H1 (cell line): ENCODE data around the gene FCF1. TPM values are rescaled to one million over a fixed set of nuclear protein-coding genes. Genes with fewer than 3 reads are reported as not detected.

ENCODE experiments used
- CTCF ChIA-PET: fragments of 300-600 bp; sonication (Branson Sonifier 250); formaldehyde crosslinking; loops from one replicate; lab custom pipeline; 2021; ENCODE audit not compliant: partially characterized antibody; lab: Charles Lee
- POLR2A ChIA-PET: fragments of 300-600 bp; sonication (Branson Sonifier 250); formaldehyde crosslinking; loops from one replicate; lab custom pipeline; 2021; ENCODE audit warnings: inconsistent platforms; ENCODE audit not compliant: partially characterized antibody; lab: Charles Lee
- DNase-seq, 2 experiments: peaks; one replicate each; pipeline versions ENCODE4 v3.0.0 to v3.0.0-alpha.2; 2010 to 2022; ENCODE audit warnings: low spot score in 2 of 2, low read depth in 1 of 2, mixed read lengths in 1 of 2
- FAIRE-seq: peaks from 2 replicates; lab custom pipeline; 2011; peaks lifted over from hg19 to GRCh38; lab: Jason Lieb, UNC
- H2AFZ ChIP-seq: 2 replicates; pipeline ENCODE4 v1.8.1; 2012; ENCODE audit warnings: low read length, inconsistent platforms
- H2AK5ac ChIP-seq: 2 replicates; pipeline ENCODE4 v1.6.1; 2013; ENCODE audit warnings: low read depth, low read length
- H2BK120ac ChIP-seq: replicated peaks from 2 replicates; pipeline ENCODE3; 2013; ENCODE audit warnings: low read depth, low read length, inconsistent platforms
- H2BK12ac ChIP-seq: 2 replicates; pipeline ENCODE4 v1.6.1; 2013; ENCODE audit warnings: low read depth, low read length
- H2BK15ac ChIP-seq: 2 replicates; pipeline ENCODE4 v1.6.1; 2013; ENCODE audit warnings: low read length
- H2BK20ac ChIP-seq: 2 replicates; pipeline ENCODE4 v1.6.1; 2013; ENCODE audit warnings: low read length
- H2BK5ac ChIP-seq: 2 replicates; pipeline ENCODE4 v1.6.1; 2013; ENCODE audit warnings: low read depth, low read length
- H3K14ac ChIP-seq: 2 replicates; pipeline ENCODE4 v1.6.1; 2013; ENCODE audit warnings: inconsistent platforms; ENCODE audit not compliant: insufficient read length
- H3K18ac ChIP-seq: 2 replicates; pipeline ENCODE4 v1.6.1; 2013; ENCODE audit warnings: low read length; ENCODE audit errors: extremely low read depth
- H3K23ac ChIP-seq: 2 replicates; pipeline ENCODE4 v1.6.1; 2013; ENCODE audit warnings: inconsistent platforms; ENCODE audit not compliant: insufficient read length
- H3K23me2 ChIP-seq: 2 replicates; pipeline ENCODE4 v1.6.1; 2013; ENCODE audit warnings: low read depth, low read length
- H3K27ac ChIP-seq: 2 replicates; pipeline ENCODE4 v1.6.1; 2011; ENCODE audit warnings: low read depth, low read length, inconsistent platforms
- H3K27me3 ChIP-seq, 4 experiments: replicated peaks in 1 of 4; 1 replicate in 1 of 4; 2 replicates in 3 of 4; pipeline versions ENCODE4 v1.6.1 to v1.8.1; 2011 to 2013; ENCODE audit warnings: low read length in 3 of 4, mild to moderate bottlenecking in 3 of 4, inconsistent platforms in 2 of 4, mixed read lengths in 2 of 4, moderate library complexity in 1 of 4; ENCODE audit not compliant: control insufficient read depth in 3 of 4, insufficient read depth in 3 of 4; ENCODE audit errors: extremely low read depth in 1 of 4
- H3K36me3 ChIP-seq, 4 experiments: 2 replicates each; pipeline versions ENCODE4 v1.6.1 to v1.8.1; 2011 to 2013; ENCODE audit warnings: mild to moderate bottlenecking in 4 of 4, low read length in 3 of 4, moderate library complexity in 2 of 4, control low read depth in 1 of 4, inconsistent platforms in 1 of 4; ENCODE audit not compliant: insufficient read depth in 4 of 4, control insufficient read depth in 2 of 4
- H3K4ac ChIP-seq: replicated peaks from 2 replicates; pipeline ENCODE3; 2013; ENCODE audit warnings: low read length, low read depth, mixed read lengths, inconsistent platforms; ENCODE audit not compliant: insufficient read length
- H3K4me1 ChIP-seq, 4 experiments: replicated peaks in 1 of 4; 1 replicate in 1 of 4; 2 replicates in 3 of 4; pipeline versions ENCODE4 v1.6.1 to v1.8.1; 2011 to 2013; ENCODE audit warnings: low read length in 3 of 4, inconsistent platforms in 2 of 4, mixed read lengths in 1 of 4; ENCODE audit not compliant: insufficient read depth in 4 of 4, control insufficient read depth in 3 of 4
- H3K4me2 ChIP-seq, 2 experiments: 2 replicates each; pipeline versions ENCODE4 v1.6.1 to v1.8.1; 2011 to 2013; ENCODE audit warnings: low read depth in 2 of 2, low read length in 2 of 2, control low read depth in 1 of 2, inconsistent platforms in 1 of 2, mild to moderate bottlenecking in 1 of 2; ENCODE audit not compliant: insufficient read depth in 1 of 2
- H3K4me3 ChIP-seq, 4 experiments: fragments of 200-600, 300-600 bp in 1 of 4; sonication (generic), shearing (Covaris generic), sonication (Bioruptor Twin) in 1 of 4; 2 replicates each; pipeline versions ENCODE4 v1.5.1 to v1.8.1; 2011 to 2016; ENCODE audit warnings: low read length in 4 of 4, low read depth in 3 of 4, control low read depth in 2 of 4, inconsistent platforms in 2 of 4, mild to moderate bottlenecking in 2 of 4, mixed read lengths in 1 of 4, moderate library complexity in 1 of 4; ENCODE audit not compliant: insufficient read depth in 2 of 4; ENCODE audit errors: extremely low read depth in 1 of 4
- H3K56ac ChIP-seq: replicated peaks from 2 replicates; pipeline ENCODE3; 2013; ENCODE audit warnings: low read depth, mild to moderate bottlenecking, mixed read lengths, low read length, inconsistent platforms; ENCODE audit not compliant: insufficient read length
- H3K79me1 ChIP-seq: 2 replicates; pipeline ENCODE4 v1.6.1; 2013; ENCODE audit warnings: low read depth, low read length, control low read depth
- H3K79me2 ChIP-seq, 2 experiments: 2 replicates each; pipeline versions ENCODE4 v1.6.1 to v1.8.1; 2012 to 2013; ENCODE audit warnings: low read length in 2 of 2, mild to moderate bottlenecking in 2 of 2, inconsistent platforms in 1 of 2; ENCODE audit not compliant: insufficient read depth in 2 of 2, control insufficient read depth in 1 of 2
- H3K9ac ChIP-seq, 4 experiments: replicated peaks in 1 of 4; 1 replicate in 1 of 4; 2 replicates in 3 of 4; pipeline versions ENCODE4 v1.6.1 to v1.8.1; 2011 to 2013; ENCODE audit warnings: low read depth in 3 of 4, low read length in 3 of 4, control low read depth in 2 of 4, mild to moderate bottlenecking in 2 of 4, moderate library complexity in 2 of 4, inconsistent platforms in 1 of 4; ENCODE audit errors: extremely low read depth in 1 of 4
- H3K9me3 ChIP-seq, 2 experiments: 2 replicates each; pipeline versions ENCODE4 v1.6.1 to v1.8.1; 2012 to 2013; ENCODE audit warnings: mild to moderate bottlenecking in 2 of 2, moderate library complexity in 2 of 2, control low read depth in 1 of 2, inconsistent platforms in 1 of 2, low read depth in 1 of 2, low read length in 1 of 2, mixed read lengths in 1 of 2; ENCODE audit not compliant: insufficient read depth in 2 of 2
- H4K20me1 ChIP-seq, 2 experiments: replicated peaks in 1 of 2; 2 replicates each; pipeline versions ENCODE3 to v1.8.1; 2011 to 2013; ENCODE audit warnings: inconsistent platforms in 2 of 2, low read length in 2 of 2, mild to moderate bottlenecking in 1 of 2; ENCODE audit not compliant: insufficient read depth in 2 of 2, control insufficient read depth in 1 of 2
- H4K5ac ChIP-seq: 2 replicates; pipeline ENCODE4 v1.6.1; 2013; ENCODE audit warnings: low read length, low read depth, mixed read lengths, inconsistent platforms; ENCODE audit not compliant: insufficient read length
- H4K8ac ChIP-seq: 2 replicates; pipeline ENCODE4 v1.8.0; 2013; ENCODE audit warnings: mild to moderate bottlenecking, moderate library complexity, low read length, inconsistent platforms; ENCODE audit not compliant: insufficient read depth; ENCODE audit errors: extremely low read depth
- H4K91ac ChIP-seq: replicated peaks from 2 replicates; pipeline ENCODE3; 2013; ENCODE audit warnings: low read length, mixed read lengths, inconsistent platforms; ENCODE audit not compliant: insufficient read length
- CBX5 ChIP-seq: fragments of 300-800, 300-1000 bp; sonication (generic); IDR thresholded peaks from 2 replicates; pipeline ENCODE4 v1.7.1; 2016; ENCODE audit warnings: antibody characterized with exemption, low read length, low read depth
- POU5F1 ChIP-seq: IDR thresholded peaks from 2 replicates; pipeline ENCODE4 v1.6.1; 2011; ENCODE audit warnings: low read depth, mild to moderate bottlenecking, low read length, moderate library complexity
- SIN3A ChIP-seq, 2 experiments: IDR thresholded peaks in 1 of 2; conservative IDR thresholded peaks in 1 of 2; 2 replicates each; pipeline ENCODE4 v1.6.1; 2011 to 2012; ENCODE audit warnings: low read length in 2 of 2, improper control_type of control experiment in 1 of 2, low read depth in 1 of 2, mild to moderate bottlenecking in 1 of 2
- TEAD4 ChIP-seq: IDR thresholded peaks from 2 replicates; pipeline ENCODE4 v1.6.1; 2012; ENCODE audit warnings: low read depth, low read length, inconsistent platforms, mixed read lengths
- WGBS, 2 experiments: shearing (Covaris generic) in 1 of 2; methylation state at CpG; one replicate each; pipeline versions ENCODE4 v1.1.6 to v1.1.7; 2013 to 2015; ENCODE audit warnings: low lambda C conversion rate in 2 of 2, mixed read lengths in 2 of 2, inconsistent platforms in 1 of 2, low coverage in 1 of 2, missing lambda C conversion rate in 1 of 2; ENCODE audit not compliant: insufficient replicate concordance in 2 of 2, insufficient coverage in 1 of 2, insufficient read length in 1 of 2; ENCODE audit errors: extremely low coverage in 1 of 2, missing lambda C conversion rate in 1 of 2; 5-methylcytosine and 5-hydroxymethylcytosine counted together
- polyA plus RNA-seq, 7 experiments: library from polyadenylated mRNA; depleted of rRNA in 3 of 7; stranded (reverse) in 5 of 7; unstranded in 2 of 7; fragments of >200 nt in 5 of 7; fragments of 200-250 nt in 2 of 7; gene quantifications; 1 replicate in 5 of 7; 2 replicates in 1 of 7; 4 replicates in 1 of 7; pipeline versions ENCODE4 v1.2.1 to v1.2.3, GENCODE V29; 2011 to 2013; ENCODE audit warnings: missing spikeins in 2 of 7, mixed read lengths in 2 of 7
- total RNA-seq: library from RNA; stranded (reverse); fragmentation: NEBNext Ultra II Directional; extraction: Animal tissue kit (Norgen Biotek cat#: 25700); gene quantifications from 2 replicates; pipeline ENCODE4 v1.2.1, GENCODE V29; 2021

FCF1 gene
- total and polyA plus RNA-seq, 2 of the 8 experiments (the other 6 are each of a cell fraction or from before 2014, with no cell fraction given), result 48.1 to 84.3 TPM

DNA sequence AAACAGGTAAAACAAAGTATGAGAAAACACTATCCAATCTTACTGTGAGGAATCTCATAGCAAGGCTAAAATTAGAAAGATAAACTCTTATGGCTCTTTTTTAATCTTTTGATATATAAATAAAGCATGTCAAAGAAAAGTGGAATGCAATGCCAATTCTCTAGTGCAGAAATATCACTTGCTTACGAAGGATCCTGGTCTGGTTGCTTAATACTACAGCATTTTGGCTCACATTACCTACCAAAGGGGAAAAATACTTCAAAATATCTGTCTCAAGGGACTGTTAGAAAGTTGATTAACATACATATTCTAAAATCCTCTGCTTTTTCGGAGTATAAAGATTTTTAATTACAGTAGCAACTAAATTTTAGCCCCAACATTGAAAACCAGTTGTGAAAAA is 21.5 kb upstream of the FCF1 start:
- DNase-seq (no peak), FAIRE-seq (no peak)
- Histone ChIP-seq H2BK20ac (no peak overlapping the region), H3K36me3 (peaks cover 0 to 13% (median 4%) of the 10 kb centered on the region in 4 experiments; a peak in 7 of 8 replicates), H3K4me1 (no peaks in the 10 kb centered on the region), H4K20me1 (peaks cover 0 to 3% of the 10 kb centered on the region in 2 experiments), H3K9me3 (no peaks in the 10 kb centered on the region), H2AFZ (no peak overlapping the region), H3K4me2 (no peak overlapping the region), H3K23ac (no peak overlapping the region), H2BK120ac (no peak overlapping the region), H3K14ac (no peak overlapping the region), H2BK15ac (no peak overlapping the region), H3K9ac (no peak overlapping the region), H3K79me1 (peaks cover 3% of the 10 kb centered on the region; the same call in 1 of the 2 replicates), H3K27me3 (no peaks in the 10 kb centered on the region), H3K4ac (no peak overlapping the region), H3K4me3 (no peak overlapping the region), H3K56ac (no peak overlapping the region), H3K27ac (no peak overlapping the region), H2AK5ac (no peak overlapping the region), H3K23me2 (no peaks in the 10 kb centered on the region), H4K91ac (no peak overlapping the region), H2BK12ac (no peak overlapping the region), H3K79me2 (peaks cover 0 to 20% of the 10 kb centered on the region in 2 experiments; a peak in 2 of 4 replicates), H2BK5ac (no peak overlapping the region), H4K5ac (no peak overlapping the region), H3K18ac (no peak overlapping the region), H4K8ac (no peak overlapping the region)
- ChIA-PET POLR2A (no interaction called here), CTCF (no interaction called here)
- TF ChIP-seq SIN3A (conservative IDR thresholded peaks at IDR 0.05 in 1 of 2, IDR thresholded peaks at IDR 0.05 in 1 of 2; ENCODE audit: low read depth in 1 of 2, low read length in 2 of 2) (no peak), TEAD4 (no peak), POU5F1 (no peak), CBX5 (no peak)
- WGBS, 2 experiments, result 86% methylated on average over 2 of the region's 2 CpGs; no CpG with 5 or more reads in 1 of the 2 experiments
